ENCODE data around the gene OR52I1.

OR52I1 gene

DNA sequence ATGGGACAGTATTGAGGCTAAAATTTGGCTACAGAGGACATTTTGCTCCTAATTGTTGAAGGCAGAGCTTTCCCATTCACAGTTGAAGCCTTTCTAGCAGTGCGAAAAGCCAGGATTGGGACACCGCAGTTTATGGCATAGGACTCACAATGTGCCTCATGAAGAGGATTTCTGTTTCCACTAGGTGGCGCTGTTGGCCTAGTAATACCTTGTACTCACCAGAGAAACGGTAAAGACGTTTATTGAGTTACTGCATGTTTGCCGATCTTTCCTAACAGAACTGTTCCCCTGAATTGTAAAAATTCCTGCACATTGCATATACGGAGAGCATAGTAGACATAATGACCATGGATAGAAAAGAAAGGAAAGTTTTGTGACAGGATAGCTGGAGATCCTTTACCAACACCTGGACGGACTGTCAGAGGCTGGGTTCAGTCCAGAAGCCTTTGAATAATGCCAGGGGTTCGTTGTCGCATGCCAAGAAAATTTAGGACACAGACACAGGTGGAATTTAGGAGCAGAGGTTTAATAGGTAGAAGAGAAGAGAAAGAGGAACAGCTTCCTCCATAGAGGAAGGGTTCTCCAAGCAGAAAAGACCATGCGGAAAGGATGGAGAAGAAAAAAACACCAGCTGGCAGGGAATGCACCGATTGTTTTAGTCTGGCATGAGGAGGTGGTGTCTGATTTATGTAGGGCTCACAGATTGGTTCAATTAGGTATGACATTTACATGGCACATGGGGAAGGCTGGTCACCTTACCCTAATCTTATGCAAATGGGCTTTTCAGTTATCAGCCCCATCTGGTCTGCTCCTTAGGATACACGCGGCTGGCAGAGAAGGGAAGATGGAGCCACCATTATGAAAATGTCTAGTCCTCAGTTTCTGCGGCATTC lies 32.6 kb downstream of the OR52I1 start:
- TF ChIP-seq ZNF384 (IDR thresholded peaks at IDR 0.05) (no peak), SP1 (IDR thresholded peaks at IDR 0.05) (no peak), L3MBTL2 (conservative IDR thresholded peaks at IDR 0.05) (no peak), SUZ12 (IDR thresholded peaks at IDR 0.05) (no peak), ARNT (IDR thresholded peaks at IDR 0.05) (no peak), FOXK2 (IDR thresholded peaks at IDR 0.05) (no peak), FOXA1 (IDR thresholded peaks at IDR 0.05) (no peak), NFRKB (IDR thresholded peaks at IDR 0.05) (no peak), LEF1 (IDR thresholded peaks at IDR 0.05; ENCODE audit: borderline replicate concordance) (no peak), BHLHE40 (IDR thresholded peaks at IDR 0.05; ENCODE audit: borderline replicate concordance) (no peak), HDGF (IDR thresholded peaks at IDR 0.05; ENCODE audit: borderline replicate concordance) (no peak), FOXM1 (IDR thresholded peaks at IDR 0.05; ENCODE audit: borderline replicate concordance) (no peak), TARDBP (IDR thresholded peaks at IDR 0.05) (no peak), ELF4 (IDR thresholded peaks at IDR 0.05) (no peak), CTBP1 (IDR thresholded peaks at IDR 0.05; ENCODE audit: borderline replicate concordance) (no peak)
- TF ChIP-seq, protein P1, sequence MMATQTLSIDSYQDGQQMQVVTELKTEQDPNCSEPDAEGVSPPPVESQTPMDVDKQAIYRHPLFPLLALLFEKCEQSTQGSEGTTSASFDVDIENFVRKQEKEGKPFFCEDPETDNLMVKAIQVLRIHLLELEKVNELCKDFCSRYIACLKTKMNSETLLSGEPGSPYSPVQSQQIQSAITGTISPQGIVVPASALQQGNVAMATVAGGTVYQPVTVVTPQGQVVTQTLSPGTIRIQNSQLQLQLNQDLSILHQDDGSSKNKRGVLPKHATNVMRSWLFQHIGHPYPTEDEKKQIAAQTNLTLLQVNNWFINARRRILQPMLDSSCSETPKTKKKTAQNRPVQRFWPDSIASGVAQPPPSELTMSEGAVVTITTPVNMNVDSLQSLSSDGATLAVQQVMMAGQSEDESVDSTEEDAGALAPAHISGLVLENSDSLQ (IDR thresholded peaks at IDR 0.05): no peak
- POLR2A ChIA-PET: no interaction called here
- DNase-seq (ENCODE audit: extremely low spot score): peak; percentile 42
- CTCF ChIA-PET: interaction anchor here (1.0 to 1.5 kb wide), 3 partner anchors 10 to 1265 kb away, joined by 3 to 15 read pairs (median 3); partner anchors contain the start of gene OR51D1

DNA sequence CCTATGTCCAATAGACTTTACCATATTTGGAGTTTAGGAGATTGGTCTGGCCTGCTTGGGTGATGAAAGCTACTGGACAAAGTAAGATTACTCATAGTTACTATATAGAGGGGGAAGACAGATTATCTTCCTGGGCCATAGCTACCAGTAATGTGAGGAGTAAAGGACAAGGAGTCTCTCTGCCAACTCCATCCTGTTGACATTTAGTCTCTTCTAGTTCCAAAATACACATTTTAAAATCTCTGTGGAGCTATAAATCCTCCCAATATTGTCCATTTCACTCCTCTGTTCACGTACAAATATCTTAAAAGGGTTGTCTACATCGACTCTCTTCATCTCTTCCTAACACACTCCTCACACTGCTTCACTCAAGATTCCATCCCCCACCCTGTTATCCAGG lies 42.3 kb downstream of the OR52I1 start:
- DNase-seq (ENCODE audit: extremely low spot score): no peak
- TF ChIP-seq HDGF (IDR thresholded peaks at IDR 0.05; ENCODE audit: borderline replicate concordance) (no peak), TARDBP (IDR thresholded peaks at IDR 0.05) (no peak), CTBP1 (IDR thresholded peaks at IDR 0.05; ENCODE audit: borderline replicate concordance) (no peak), BHLHE40 (IDR thresholded peaks at IDR 0.05; ENCODE audit: borderline replicate concordance) (no peak), NFRKB (IDR thresholded peaks at IDR 0.05) (no peak), FOXM1 (IDR thresholded peaks at IDR 0.05; ENCODE audit: borderline replicate concordance) (no peak), LEF1 (IDR thresholded peaks at IDR 0.05; ENCODE audit: borderline replicate concordance) (no peak), SP1 (IDR thresholded peaks at IDR 0.05) (no peak), FOXK2 (IDR thresholded peaks at IDR 0.05) (no peak), ELF4 (IDR thresholded peaks at IDR 0.05) (no peak), ARNT (IDR thresholded peaks at IDR 0.05) (no peak), ZNF384 (IDR thresholded peaks at IDR 0.05) (no peak), L3MBTL2 (conservative IDR thresholded peaks at IDR 0.05) (no peak), SUZ12 (IDR thresholded peaks at IDR 0.05) (no peak), FOXA1 (IDR thresholded peaks at IDR 0.05) (no peak)
- TF ChIP-seq, protein P1 (IDR thresholded peaks at IDR 0.05): no peak
- CTCF ChIA-PET: interaction anchor here (0.6 to 2.2 kb wide), 8 partner anchors 8 to 1503 kb away, joined by 3 to 15 read pairs (median 4); no protein-coding TSS in a partner anchor
- POLR2A ChIA-PET: interaction anchor here (1.8 kb wide), 1 partner anchor 28 kb away, joined by 6 read pairs; the partner anchor contains the start of gene TRIM68

DNA sequence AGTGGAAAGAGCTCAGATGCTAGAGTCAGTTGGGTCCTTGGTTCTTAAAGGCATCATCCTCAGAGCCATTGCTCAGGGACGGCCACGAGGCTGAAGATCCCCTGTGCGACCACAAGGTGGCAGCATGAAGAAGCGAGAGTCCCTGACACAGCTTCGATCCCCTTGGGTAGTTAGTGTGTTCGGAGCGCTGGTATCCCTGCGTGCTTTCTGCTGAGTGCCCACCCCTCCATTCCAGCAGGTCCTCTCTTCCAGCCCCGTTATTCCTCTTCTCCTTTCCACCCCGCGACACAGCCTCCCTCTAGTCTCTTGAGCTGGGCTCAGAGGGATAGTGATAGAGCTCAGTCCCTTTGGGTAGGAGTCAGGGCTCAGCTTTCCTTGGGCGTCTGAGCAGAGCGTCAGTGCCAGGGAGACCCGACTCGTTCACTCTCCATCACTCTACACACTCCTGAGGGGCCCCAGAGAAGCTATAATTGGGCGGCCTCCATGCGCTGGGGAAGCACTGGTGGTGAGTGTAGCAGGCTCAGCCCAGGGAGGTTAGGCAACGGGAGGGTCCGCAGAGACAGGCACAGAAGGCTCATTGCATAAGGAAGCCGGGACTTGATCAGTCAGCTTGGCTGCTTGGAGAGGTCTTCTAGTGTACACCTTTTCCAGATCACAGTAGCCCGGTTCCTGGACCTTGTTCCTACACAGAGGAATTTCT lies 43.3 kb downstream of the OR52I1 start, which contains the start of gene OR51D1:
OR51D1 (plus strand) TSS at position 516 of the 700 bp plus-strand sequence. CDS start 2,314 bp downstream, outside the sequence.
- POLR2A ChIA-PET: interaction anchor here (0.5 to 1.8 kb wide), 2 partner anchors 29 to 53 kb away, joined by 3 to 6 read pairs; partner anchors contain the start of gene TRIM68

DNA sequence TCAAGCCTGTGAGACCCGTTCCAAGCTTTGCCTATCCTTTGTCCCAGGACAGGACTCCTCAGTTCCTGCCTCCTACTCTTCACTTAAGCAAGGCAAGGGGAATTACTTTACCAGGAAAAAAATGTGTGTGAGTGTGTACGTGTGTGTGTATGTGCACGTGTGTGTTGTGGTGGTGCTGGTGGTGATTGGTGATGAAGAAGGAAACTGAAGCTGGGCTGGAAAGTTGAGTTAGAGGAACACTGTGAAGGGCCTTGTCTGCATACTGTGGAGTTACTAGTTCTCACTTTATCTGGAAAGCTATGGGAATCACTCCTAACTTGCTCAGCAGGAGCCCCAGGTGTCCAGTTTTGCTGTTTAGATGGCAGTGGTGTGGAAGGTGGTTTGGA lies 43.8 kb downstream of the OR52I1 start:
- TF ChIP-seq FOXM1 (IDR thresholded peaks at IDR 0.05; ENCODE audit: borderline replicate concordance) (no peak), L3MBTL2 (conservative IDR thresholded peaks at IDR 0.05) (no peak), ZNF384 (IDR thresholded peaks at IDR 0.05) (no peak), CTBP1 (IDR thresholded peaks at IDR 0.05; ENCODE audit: borderline replicate concordance) (no peak), ELF4 (IDR thresholded peaks at IDR 0.05) (no peak), FOXK2 (IDR thresholded peaks at IDR 0.05) (no peak)
- TF ChIP-seq, protein P1 (IDR thresholded peaks at IDR 0.05): no peak
- POLR2A ChIA-PET: no interaction called here
- CTCF ChIA-PET: interaction anchor here (0.6 to 2.2 kb wide), 8 partner anchors 9 to 933 kb away, joined by 3 to 15 read pairs (median 4); no protein-coding TSS in a partner anchor
- DNase-seq (ENCODE audit: extremely low spot score): no peak

More for the DNA sequence above, 43.3 kb downstream of the OR52I1 start, which contains the start of gene OR51D1:
- TF ChIP-seq FOXM1 (IDR thresholded peaks at IDR 0.05; ENCODE audit: borderline replicate concordance) (no peak), L3MBTL2 (conservative IDR thresholded peaks at IDR 0.05) (no peak), HDGF (IDR thresholded peaks at IDR 0.05; ENCODE audit: borderline replicate concordance) (no peak), SUZ12 (IDR thresholded peaks at IDR 0.05) (no peak), ZNF384 (IDR thresholded peaks at IDR 0.05) (no peak), CTBP1 (IDR thresholded peaks at IDR 0.05; ENCODE audit: borderline replicate concordance) (no peak), ARNT (IDR thresholded peaks at IDR 0.05) (no peak), FOXK2 (IDR thresholded peaks at IDR 0.05) (no peak), FOXA1 (IDR thresholded peaks at IDR 0.05) (no peak), LEF1 (IDR thresholded peaks at IDR 0.05; ENCODE audit: borderline replicate concordance) (no peak), SP1 (IDR thresholded peaks at IDR 0.05) (no peak), TARDBP (IDR thresholded peaks at IDR 0.05) (no peak), ELF4 (IDR thresholded peaks at IDR 0.05) (no peak), NFRKB (IDR thresholded peaks at IDR 0.05) (no peak), BHLHE40 (IDR thresholded peaks at IDR 0.05; ENCODE audit: borderline replicate concordance) (no peak)
- TF ChIP-seq, protein P1 (IDR thresholded peaks at IDR 0.05): no peak
- DNase-seq (ENCODE audit: extremely low spot score): peak; percentile 80
- CTCF ChIA-PET: interaction anchor here (0.5 to 2.2 kb wide), 13 partner anchors 9 to 1724 kb away, joined by 3 to 15 read pairs (median 4); no protein-coding TSS in a partner anchor
